ENCODE measurements around the gene ARMC3.

The ARMC3 gene

GRCh38 chr10:23081221-23081750 lies 153.4 kb downstream of the ARMC3 start:
- peak; percentile 93 for DNase-seq

- DNase-seq: no peak
These were observed 154.0 kb downstream of the ARMC3 start for GRCh38 chr10:23081891-23082290.

Measured in NCI-H524 treated with DMSO at 0.1 percent for 48 hours (cell line).